ENCODE data around the gene CGB7.

CGB7 gene

GRCh38 chr19:49014870-49015255 is 42.7 kb downstream of the CGB7 start:
- DNase-seq = no peak

GRCh38 chr19:49014123-49014869 is 43.3 kb downstream of the CGB7 start:
- DNase-seq = no peak

GRCh38 chr19:49011194-49011593 is 46.4 kb downstream of the CGB7 start:
- DNase-seq = no peak

DNA sequence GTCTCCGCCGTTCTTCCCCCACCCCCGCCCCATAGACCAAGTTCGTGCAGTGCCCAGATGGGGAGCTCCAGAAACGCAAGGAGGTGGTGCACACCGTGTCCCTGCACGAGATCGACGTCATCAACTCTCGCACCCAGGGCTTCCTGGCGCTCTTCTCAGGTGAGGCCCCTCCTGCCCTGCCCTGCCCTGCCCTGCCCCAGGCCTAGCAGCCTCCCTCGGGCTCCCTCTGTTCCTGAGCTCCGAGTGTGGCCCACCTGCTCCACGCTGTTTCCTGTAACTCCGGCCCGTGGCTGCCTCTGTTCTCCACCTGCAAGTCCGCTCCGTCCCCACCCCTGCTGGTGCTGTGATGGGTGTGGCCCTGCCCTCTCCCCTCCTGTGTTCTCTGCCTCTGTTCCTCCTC is 47.1 kb downstream of the CGB7 start:
- DNase-seq = no peak

DNA sequence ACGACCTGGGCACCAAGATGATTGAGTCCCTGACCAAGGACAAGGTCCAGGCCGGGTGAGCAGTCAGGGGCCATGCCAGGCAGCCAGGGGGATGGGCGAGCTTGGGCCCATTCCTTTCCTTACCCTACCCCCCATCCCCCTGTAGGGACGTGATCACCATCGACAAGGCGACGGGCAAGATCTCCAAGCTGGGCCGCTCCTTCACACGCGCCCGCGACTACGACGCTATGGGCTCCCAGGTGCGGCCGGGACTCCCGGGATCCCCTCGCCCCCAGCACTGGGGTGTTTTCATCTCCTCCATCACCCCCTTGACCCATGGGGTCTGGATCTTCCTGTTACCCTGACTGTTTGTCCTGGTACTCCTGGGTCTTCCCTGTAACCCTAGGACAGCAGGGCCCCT is 47.7 kb downstream of the CGB7 start:
- no peak for DNase-seq

- no peak for DNase-seq
Measured at GRCh38 chr19:49006905-49007304, 50.6 kb downstream of the CGB7 start.

GRCh38 chr19:49004964-49005614 is 52.5 kb downstream of the CGB7 start:
- no peak for DNase-seq
